Embryonic facial prominence (tissue), 1 donor: ENCODE measurements around the gene ADCY9.
"Not testable (repeated sequence)": the region's sequence is repeated elsewhere in the genome, so short reads cannot be mapped to it uniquely, and the experiment has no call there.

Experiments
- DNase-seq: peaks from one replicate; pipeline ENCODE4 v3.0.0-alpha.2; 2016; ENCODE audit errors: extremely low spot score

ADCY9 gene

GRCh38 chr16:3950343-3951193 is 165.7 kb downstream of the ADCY9 start:
- DNase-seq, result peak; percentile 81

- DNase-seq, result no peak
These were observed 166.3 kb downstream of the ADCY9 start for GRCh38 chr16:3949946-3950342.

GRCh38 chr16:3949287-3949686 is 167.0 kb downstream of the ADCY9 start:
- no peak for DNase-seq

- DNase-seq, result no peak
These were observed 167.8 kb downstream of the ADCY9 start for GRCh38 chr16:3948378-3948995.

GRCh38 chr16:3946604-3947180 is 169.6 kb downstream of the ADCY9 start:
- DNase-seq, result no peak

- peak; percentile 91 for DNase-seq
These were observed 170.3 kb downstream of the ADCY9 start for GRCh38 chr16:3945751-3946603.

- DNase-seq, result not testable (repeated sequence)
These were observed 171.8 kb downstream of the ADCY9 start for GRCh38 chr16:3944457-3944856.

- DNase-seq, result not testable (repeated sequence)
These were observed 174.1 kb downstream of the ADCY9 start for GRCh38 chr16:3942146-3942545.

- peak; percentile 62 for DNase-seq
These were observed 177.2 kb downstream of the ADCY9 start for GRCh38 chr16:3938843-3939624.

GRCh38 chr16:3938471-3938842 is 177.8 kb downstream of the ADCY9 start:
- DNase-seq, result no peak

- DNase-seq, result no peak
These were observed 179.0 kb downstream of the ADCY9 start for GRCh38 chr16:3937066-3937875.

GRCh38 chr16:3935921-3936320 is 180.3 kb downstream of the ADCY9 start:
- DNase-seq, result no peak

GRCh38 chr16:3934491-3935181 is 181.6 kb downstream of the ADCY9 start:
- DNase-seq, result no peak

GRCh38 chr16:3927147-3927546 is 189.1 kb downstream of the ADCY9 start:
- DNase-seq, result not testable (repeated sequence)

- DNase-seq, result no peak
These were observed 191.5 kb downstream of the ADCY9 start for GRCh38 chr16:3924763-3925162.

GRCh38 chr16:3922241-3922640 is 194.0 kb downstream of the ADCY9 start:
- DNase-seq, result no peak

GRCh38 chr16:3920206-3920605 is 196.0 kb downstream of the ADCY9 start:
- no peak for DNase-seq

GRCh38 chr16:3919413-3919812 is 196.8 kb downstream of the ADCY9 start:
- no peak for DNase-seq

- DNase-seq, result no peak
These were observed 200.6 kb downstream of the ADCY9 start for GRCh38 chr16:3915426-3916260.
